Ishikawa (cell line): ENCODE measurements around the gene ACSL1.

Source experiments
- CEBPB ChIP-seq: IDR thresholded peaks from 2 replicates; pipeline ENCODE4 v1.6.1; 2012
- CREB1 ChIP-seq: IDR thresholded peaks from 2 replicates; pipeline ENCODE4 v1.6.1; 2012; ENCODE audit warnings: low read depth
- EGR1 ChIP-seq: IDR thresholded peaks from 2 replicates; pipeline ENCODE4 v1.6.1; 2012
- EP300 ChIP-seq: IDR thresholded peaks from 2 replicates; pipeline ENCODE4 v1.6.1; 2012; ENCODE audit warnings: borderline replicate concordance
- FOXM1 ChIP-seq: IDR thresholded peaks from 2 replicates; pipeline ENCODE4 v1.6.1; 2012; ENCODE audit warnings: low read depth, borderline replicate concordance
- RAD21 ChIP-seq: IDR thresholded peaks from 2 replicates; pipeline ENCODE4 v1.6.1; 2012; ENCODE audit warnings: low read depth
- TAF1 ChIP-seq: IDR thresholded peaks from 2 replicates; pipeline ENCODE4 v1.6.1; 2012; ENCODE audit warnings: low read depth, mild to moderate bottlenecking
- TCF12 ChIP-seq: IDR thresholded peaks from 2 replicates; pipeline ENCODE4 v1.6.1; 2012; ENCODE audit warnings: low read depth
- TEAD4 ChIP-seq: IDR thresholded peaks from 2 replicates; pipeline ENCODE4 v1.6.1; 2012
- USF1 ChIP-seq: IDR thresholded peaks from 2 replicates; pipeline ENCODE4 v1.6.1; 2012
- YY1 ChIP-seq: IDR thresholded peaks from 2 replicates; pipeline ENCODE4 v1.6.1; 2012; ENCODE audit warnings: low read depth
- ZBTB7A ChIP-seq: IDR thresholded peaks from 2 replicates; pipeline ENCODE4 v1.6.1; 2012; ENCODE audit warnings: low read depth
- TF ChIP-seq, protein P1 (sequence below): IDR thresholded peaks from 2 replicates; pipeline ENCODE4 v1.6.1; 2012
- TF ChIP-seq, protein P2 (sequence below): IDR thresholded peaks from 2 replicates; pipeline ENCODE4 v1.6.1; 2012; ENCODE audit warnings: low read depth, mild to moderate bottlenecking

GRCh38 chr4:184817494-184818215, 8.1 kb downstream of the ACSL1 start:
- TF ChIP-seq, protein P1, sequence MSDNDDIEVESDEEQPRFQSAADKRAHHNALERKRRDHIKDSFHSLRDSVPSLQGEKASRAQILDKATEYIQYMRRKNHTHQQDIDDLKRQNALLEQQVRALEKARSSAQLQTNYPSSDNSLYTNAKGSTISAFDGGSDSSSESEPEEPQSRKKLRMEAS: no peak
- TF ChIP-seq FOXM1: no peak
- no peak for TF ChIP-seq RAD21
- no peak for TF ChIP-seq CEBPB
- no peak for TF ChIP-seq YY1
- no peak for TF ChIP-seq EGR1
- no peak for TF ChIP-seq EP300
- TF ChIP-seq TEAD4: no peak
- TF ChIP-seq TAF1: no peak
- TF ChIP-seq CREB1: no peak
- TF ChIP-seq TCF12: no peak
- TF ChIP-seq, protein P2, sequence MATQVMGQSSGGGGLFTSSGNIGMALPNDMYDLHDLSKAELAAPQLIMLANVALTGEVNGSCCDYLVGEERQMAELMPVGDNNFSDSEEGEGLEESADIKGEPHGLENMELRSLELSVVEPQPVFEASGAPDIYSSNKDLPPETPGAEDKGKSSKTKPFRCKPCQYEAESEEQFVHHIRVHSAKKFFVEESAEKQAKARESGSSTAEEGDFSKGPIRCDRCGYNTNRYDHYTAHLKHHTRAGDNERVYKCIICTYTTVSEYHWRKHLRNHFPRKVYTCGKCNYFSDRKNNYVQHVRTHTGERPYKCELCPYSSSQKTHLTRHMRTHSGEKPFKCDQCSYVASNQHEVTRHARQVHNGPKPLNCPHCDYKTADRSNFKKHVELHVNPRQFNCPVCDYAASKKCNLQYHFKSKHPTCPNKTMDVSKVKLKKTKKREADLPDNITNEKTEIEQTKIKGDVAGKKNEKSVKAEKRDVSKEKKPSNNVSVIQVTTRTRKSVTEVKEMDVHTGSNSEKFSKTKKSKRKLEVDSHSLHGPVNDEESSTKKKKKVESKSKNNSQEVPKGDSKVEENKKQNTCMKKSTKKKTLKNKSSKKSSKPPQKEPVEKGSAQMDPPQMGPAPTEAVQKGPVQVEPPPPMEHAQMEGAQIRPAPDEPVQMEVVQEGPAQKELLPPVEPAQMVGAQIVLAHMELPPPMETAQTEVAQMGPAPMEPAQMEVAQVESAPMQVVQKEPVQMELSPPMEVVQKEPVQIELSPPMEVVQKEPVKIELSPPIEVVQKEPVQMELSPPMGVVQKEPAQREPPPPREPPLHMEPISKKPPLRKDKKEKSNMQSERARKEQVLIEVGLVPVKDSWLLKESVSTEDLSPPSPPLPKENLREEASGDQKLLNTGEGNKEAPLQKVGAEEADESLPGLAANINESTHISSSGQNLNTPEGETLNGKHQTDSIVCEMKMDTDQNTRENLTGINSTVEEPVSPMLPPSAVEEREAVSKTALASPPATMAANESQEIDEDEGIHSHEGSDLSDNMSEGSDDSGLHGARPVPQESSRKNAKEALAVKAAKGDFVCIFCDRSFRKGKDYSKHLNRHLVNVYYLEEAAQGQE: no peak
- no peak for TF ChIP-seq ZBTB7A
- no peak for TF ChIP-seq USF1
